Inferior parietal cortex (tissue), 1 donor: Measurements from ENCODE around the gene EFNB2.

Experiments used
- DNase-seq: peaks from one replicate; pipeline ENCODE4 v3.0.0-alpha.2; 2016; ENCODE audit errors: extremely low spot score

Gene EFNB2

GRCh38 chr13:106525865-106526264 lies 9.6 kb downstream of the EFNB2 start:
- DNase-seq, result no peak

- DNase-seq, result no peak
These were observed 11.4 kb downstream of the EFNB2 start for GRCh38 chr13:106524108-106524507.

- no peak for DNase-seq
These were observed 11.9 kb downstream of the EFNB2 start for GRCh38 chr13:106523576-106523975.

GRCh38 chr13:106522898-106523525 lies 12.4 kb downstream of the EFNB2 start:
- DNase-seq, result no peak

GRCh38 chr13:106522112-106522705 lies 13.3 kb downstream of the EFNB2 start:
- no peak for DNase-seq

GRCh38 chr13:106521095-106521799 lies 14.2 kb downstream of the EFNB2 start:
- DNase-seq, result no peak

- peak; percentile 69 for DNase-seq
These were observed 15.0 kb downstream of the EFNB2 start for GRCh38 chr13:106520251-106521054.

- no peak for DNase-seq
These were observed 16.9 kb downstream of the EFNB2 start for GRCh38 chr13:106518512-106518911.

GRCh38 chr13:106517109-106517847 lies 18.2 kb downstream of the EFNB2 start:
- DNase-seq, result no peak

GRCh38 chr13:106515635-106516254 lies 19.7 kb downstream of the EFNB2 start:
- DNase-seq, result no peak

GRCh38 chr13:106514928-106515634 lies 20.4 kb downstream of the EFNB2 start:
- DNase-seq, result no peak

GRCh38 chr13:106513025-106513983 lies 22.2 kb downstream of the EFNB2 start:
- DNase-seq, result no peak

- DNase-seq, result peak; percentile 82
These were observed 27.7 kb downstream of the EFNB2 start for GRCh38 chr13:106507560-106508274.

- DNase-seq, result no peak
These were observed 29.2 kb downstream of the EFNB2 start for GRCh38 chr13:106506286-106506685.

- DNase-seq, result no peak
These were observed 29.7 kb downstream of the EFNB2 start for GRCh38 chr13:106505732-106506131.

- DNase-seq, result no peak
These were observed 30.2 kb downstream of the EFNB2 start for GRCh38 chr13:106505295-106505694.

- DNase-seq, result no peak
These were observed 31.6 kb downstream of the EFNB2 start for GRCh38 chr13:106503730-106504453.

- no peak for DNase-seq
These were observed 32.2 kb downstream of the EFNB2 start for GRCh38 chr13:106503272-106503671.
